ENCODE results near the gene THADA. TPM values are rescaled to one million over a fixed set of nuclear protein-coding genes. Genes with fewer than 3 reads are reported as not detected.

THADA gene
- total RNA-seq, 1 donor from 2014 or later = 33.8 TPM

DNA sequence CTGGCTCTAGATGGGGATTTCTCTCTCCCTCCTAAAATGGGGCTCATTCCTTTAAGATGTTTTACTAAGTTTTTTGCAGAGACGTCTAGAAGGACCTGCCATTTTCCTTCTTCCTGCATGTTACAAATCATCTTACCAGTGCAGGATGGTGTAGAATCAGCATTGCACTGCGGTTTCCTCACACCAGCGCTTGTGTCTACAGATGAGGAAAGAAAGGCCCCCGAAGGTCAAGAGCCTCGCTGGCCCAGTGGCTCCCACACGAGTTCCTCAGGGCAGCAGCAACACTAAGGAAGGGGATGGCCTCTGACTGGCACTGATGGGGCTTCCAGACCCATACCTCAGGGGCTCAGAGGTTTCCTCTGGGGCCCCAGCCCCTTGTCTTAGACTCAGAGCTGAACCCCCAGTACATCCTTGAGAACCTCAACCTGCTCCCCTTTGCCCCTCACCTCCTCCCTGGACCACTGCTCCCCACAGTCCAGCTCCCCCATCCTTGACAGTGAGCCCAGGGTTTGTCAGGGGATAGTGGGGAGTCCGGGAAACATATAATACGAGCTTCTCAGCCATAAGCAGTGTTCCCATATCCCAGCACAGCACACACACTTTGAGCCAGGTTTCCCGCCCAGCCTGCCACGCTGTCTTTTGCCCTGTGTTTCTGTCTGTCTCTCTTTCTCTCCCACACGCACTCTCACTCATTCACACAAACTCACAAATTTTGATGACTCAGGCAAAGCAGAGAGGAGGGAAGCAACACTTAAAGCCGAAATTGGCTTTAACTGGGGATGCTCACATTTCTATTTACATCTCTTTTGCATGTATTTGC is 398.9 kb downstream of the THADA start:
- no peak overlapping the region for H3K4me3 Mint-ChIP-seq
- H3K27ac Mint-ChIP-seq (ENCODE audit: unreplicated experiment) = no peak overlapping the region
- peaks cover 23% of the 10 kb centered on the region for H3K4me1 Mint-ChIP-seq
- no peaks in the 10 kb centered on the region for H3K9me3 Mint-ChIP-seq
- H3K27me3 Mint-ChIP-seq (ENCODE audit: low read depth) = no peaks in the 10 kb centered on the region
- DNase-seq (ENCODE audit: low read depth, low spot score) = no peak
- H3K36me3 Mint-ChIP-seq (ENCODE audit: low read depth) = no peaks in the 10 kb centered on the region
- TF ChIP-seq, protein P1, sequence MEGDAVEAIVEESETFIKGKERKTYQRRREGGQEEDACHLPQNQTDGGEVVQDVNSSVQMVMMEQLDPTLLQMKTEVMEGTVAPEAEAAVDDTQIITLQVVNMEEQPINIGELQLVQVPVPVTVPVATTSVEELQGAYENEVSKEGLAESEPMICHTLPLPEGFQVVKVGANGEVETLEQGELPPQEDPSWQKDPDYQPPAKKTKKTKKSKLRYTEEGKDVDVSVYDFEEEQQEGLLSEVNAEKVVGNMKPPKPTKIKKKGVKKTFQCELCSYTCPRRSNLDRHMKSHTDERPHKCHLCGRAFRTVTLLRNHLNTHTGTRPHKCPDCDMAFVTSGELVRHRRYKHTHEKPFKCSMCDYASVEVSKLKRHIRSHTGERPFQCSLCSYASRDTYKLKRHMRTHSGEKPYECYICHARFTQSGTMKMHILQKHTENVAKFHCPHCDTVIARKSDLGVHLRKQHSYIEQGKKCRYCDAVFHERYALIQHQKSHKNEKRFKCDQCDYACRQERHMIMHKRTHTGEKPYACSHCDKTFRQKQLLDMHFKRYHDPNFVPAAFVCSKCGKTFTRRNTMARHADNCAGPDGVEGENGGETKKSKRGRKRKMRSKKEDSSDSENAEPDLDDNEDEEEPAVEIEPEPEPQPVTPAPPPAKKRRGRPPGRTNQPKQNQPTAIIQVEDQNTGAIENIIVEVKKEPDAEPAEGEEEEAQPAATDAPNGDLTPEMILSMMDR (conservative IDR thresholded peaks at IDR 0.05) = no peak

- no peak for DNase-seq (ENCODE audit: low read depth, low spot score)
- Mint-ChIP-seq H3K4me3 (no peak overlapping the region), H3K4me1 (peaks cover 28% of the 10 kb centered on the region), H3K27ac (ENCODE audit: unreplicated experiment) (peak overlapping the region; percentile 93), H3K9me3 (no peaks in the 10 kb centered on the region), H3K27me3 (ENCODE audit: low read depth) (no peaks in the 10 kb centered on the region), H3K36me3 (ENCODE audit: low read depth) (no peaks in the 10 kb centered on the region)
- TF ChIP-seq, protein P1 (conservative IDR thresholded peaks at IDR 0.05) = no peak
These were observed 401.5 kb downstream of the THADA start for GRCh38 chr2:43194121-43194869.

DNA sequence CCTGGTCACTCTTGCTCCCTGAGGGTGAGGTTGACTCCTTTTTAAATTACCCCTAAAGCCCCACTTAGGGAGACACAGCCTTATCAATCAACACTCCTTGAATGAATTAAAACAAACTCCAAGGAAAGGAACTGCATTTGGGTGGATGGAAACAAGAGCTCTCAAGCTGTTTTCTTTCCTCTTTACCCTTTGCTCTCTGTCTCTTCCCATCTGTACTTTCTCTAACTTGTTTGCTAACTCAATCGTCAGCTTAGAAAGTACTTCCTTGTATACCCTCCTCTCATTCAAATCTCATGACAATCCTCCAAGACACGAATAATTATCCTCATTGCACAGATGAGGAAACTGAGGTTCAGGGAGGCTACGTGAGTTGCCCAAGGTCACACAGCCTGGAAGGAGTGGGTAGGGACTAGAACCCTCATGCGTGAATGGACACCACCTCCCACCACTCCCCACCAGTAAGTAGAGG is 402.2 kb downstream of the THADA start:
- H3K27me3 Mint-ChIP-seq (ENCODE audit: low read depth) = no peaks in the 10 kb centered on the region
- H3K4me3 Mint-ChIP-seq = no peak overlapping the region
- H3K36me3 Mint-ChIP-seq (ENCODE audit: low read depth) = no peaks in the 10 kb centered on the region
- DNase-seq (ENCODE audit: low read depth, low spot score) = no peak
- H3K9me3 Mint-ChIP-seq = no peaks in the 10 kb centered on the region
- TF ChIP-seq, protein P1 (conservative IDR thresholded peaks at IDR 0.05) = no peak
- H3K4me1 Mint-ChIP-seq = peaks cover 28% of the 10 kb centered on the region
- H3K27ac Mint-ChIP-seq (ENCODE audit: unreplicated experiment) = peak overlapping the region; percentile 95

DNA sequence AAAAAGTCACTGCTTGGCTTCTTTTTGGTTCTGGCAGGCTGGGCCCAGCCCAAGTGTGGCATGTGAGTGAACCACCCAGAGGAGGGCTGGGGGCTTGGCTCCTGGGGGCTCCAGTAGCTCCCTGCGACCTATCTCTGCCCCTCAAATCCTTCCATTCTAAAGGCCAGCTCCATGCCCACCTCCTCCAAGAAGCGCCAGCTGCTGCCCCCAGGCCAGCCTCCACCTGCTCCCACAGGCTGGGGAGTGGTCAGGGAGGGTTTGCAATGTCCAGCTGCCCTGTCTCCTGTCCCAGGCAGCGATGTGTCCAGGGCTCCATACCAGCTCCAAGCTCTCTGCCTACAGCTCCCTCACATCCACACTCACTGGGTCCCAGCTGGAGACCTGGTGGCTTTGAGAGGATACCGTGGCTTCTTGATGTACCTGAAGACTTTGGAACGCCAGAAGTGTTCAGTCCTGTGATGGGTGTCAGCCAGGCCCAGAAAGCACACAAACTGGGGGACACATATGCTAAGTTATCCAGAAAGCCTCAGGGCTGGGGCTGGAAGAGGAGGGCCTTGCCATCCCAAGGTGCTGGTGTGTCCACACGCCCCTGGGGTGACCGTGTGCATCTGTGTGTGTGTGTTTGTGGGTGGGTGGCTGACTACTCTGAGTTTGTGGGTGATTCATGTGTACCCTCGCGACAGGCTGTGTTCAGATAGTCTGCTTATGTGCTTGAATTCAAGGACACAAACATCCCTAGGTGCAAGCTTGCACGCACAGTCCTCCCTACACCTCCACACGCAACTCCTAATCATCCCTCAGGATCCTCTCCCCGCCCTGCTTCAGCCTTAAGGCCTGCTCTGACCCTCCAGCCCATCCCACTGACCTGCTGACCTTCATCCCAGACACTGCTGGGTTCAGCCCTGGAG is 402.8 kb downstream of the THADA start:
- no peaks in the 10 kb centered on the region for H3K27me3 Mint-ChIP-seq (ENCODE audit: low read depth)
- peak overlapping the region; percentile 95 for H3K27ac Mint-ChIP-seq (ENCODE audit: unreplicated experiment)

More for the DNA sequence above, 402.8 kb downstream of the THADA start:
- Mint-ChIP-seq H3K4me3 (no peak overlapping the region), H3K4me1 (peaks cover 28% of the 10 kb centered on the region), H3K9me3 (no peaks in the 10 kb centered on the region), H3K36me3 (ENCODE audit: low read depth) (no peaks in the 10 kb centered on the region)
- TF ChIP-seq, protein P1 (conservative IDR thresholded peaks at IDR 0.05) = no peak
- DNase-seq (ENCODE audit: low read depth, low spot score) = no peak
